HG02938 (cell line): ENCODE measurements around the gene PKNOX2.

ENCODE experiments used
- ATAC-seq: cut with Tn5 transposase; IDR thresholded peaks from one replicate; pipeline ENCODE4 v1.9.1; 2021; ENCODE audit warnings: mild to moderate bottlenecking, moderate library complexity; ENCODE audit not compliant: unreplicated experiment

PKNOX2 gene

GRCh38 chr11:125426818-125427528 is 262.4 kb downstream of the PKNOX2 start:
- no peak for ATAC-seq

GRCh38 chr11:125428486-125429173 is 264.1 kb downstream of the PKNOX2 start:
- ATAC-seq, result no peak

GRCh38 chr11:125429174-125429707 is 264.7 kb downstream of the PKNOX2 start:
- no peak for ATAC-seq

- ATAC-seq, result no peak
Measured at GRCh38 chr11:125429807-125430678, 265.5 kb downstream of the PKNOX2 start.

- ATAC-seq, result no peak
Measured at GRCh38 chr11:125431009-125431408, 266.5 kb downstream of the PKNOX2 start.

- ATAC-seq, result no peak
Measured at GRCh38 chr11:125431481-125431880, 266.9 kb downstream of the PKNOX2 start.

GRCh38 chr11:125433454-125434121 is 269.0 kb downstream of the PKNOX2 start:
- no peak for ATAC-seq

GRCh38 chr11:125435461-125436238 is 271.1 kb downstream of the PKNOX2 start:
- no peak for ATAC-seq

GRCh38 chr11:125441648-125442410 is 277.3 kb downstream of the PKNOX2 start:
- ATAC-seq, result no peak

- ATAC-seq, result no peak
Measured at GRCh38 chr11:125442946-125443345, 278.4 kb downstream of the PKNOX2 start.

GRCh38 chr11:125443767-125444311 is 279.3 kb downstream of the PKNOX2 start:
- no peak for ATAC-seq

- ATAC-seq, result no peak
Measured at GRCh38 chr11:125445731-125446130, 281.2 kb downstream of the PKNOX2 start.

- no peak for ATAC-seq
Measured at GRCh38 chr11:125446279-125446678, 281.7 kb downstream of the PKNOX2 start.

- no peak for ATAC-seq
Measured at GRCh38 chr11:125447721-125448120, 283.2 kb downstream of the PKNOX2 start.

- ATAC-seq, result no peak
Measured at GRCh38 chr11:125448136-125448535, 283.6 kb downstream of the PKNOX2 start.

GRCh38 chr11:125449565-125449964 is 285.0 kb downstream of the PKNOX2 start:
- no peak for ATAC-seq

GRCh38 chr11:125451400-125452124 is 287.0 kb downstream of the PKNOX2 start:
- peak; percentile 50 for ATAC-seq

- ATAC-seq, result no peak
Measured at GRCh38 chr11:125452125-125452470, 287.5 kb downstream of the PKNOX2 start.
